Suprapubic skin (tissue), 4 donors: ENCODE results near the gene EPHA6. TPM values are rescaled to one million over a fixed set of nuclear protein-coding genes. Genes with fewer than 3 reads are reported as not detected.

Experiments used
- DNase-seq, 2 donors: peaks; one replicate each; pipeline ENCODE4 v3.0.0-alpha.2; 2019; ENCODE audit warnings: low spot score in 2 of 2
- H3K27ac ChIP-seq: fragments of 200-600 bp; sonication (generic); one replicate; pipeline ENCODE4 v1.5.1; 2019
- H3K27me3 ChIP-seq: fragments of 200-600 bp; sonication (generic); one replicate; pipeline ENCODE4 v1.5.1; 2019
- H3K36me3 ChIP-seq: fragments of 200-600 bp; sonication (generic); one replicate; pipeline ENCODE4 v1.5.1; 2019
- H3K4me1 ChIP-seq: fragments of 200-600 bp; sonication (generic); one replicate; pipeline ENCODE4 v1.5.1; 2019
- H3K4me3 ChIP-seq: fragments of 200-600 bp; sonication (generic); one replicate; pipeline ENCODE4 v1.5.1; 2019; ENCODE audit warnings: mild to moderate bottlenecking
- H3K9me3 ChIP-seq: fragments of 200-600 bp; sonication (generic); one replicate; pipeline ENCODE4 v1.5.1; 2019
- EP300 ChIP-seq: sonication (generic); formaldehyde crosslinking; IDR thresholded peaks from one replicate; pipeline ENCODE4 v1.6.1; 2017; ENCODE audit warnings: antibody characterized with exemption
- POLR2A ChIP-seq, 2 donors: fragments of 450-650 bp; IDR thresholded peaks; one replicate each; pipeline ENCODE4 v1.6.1; 2017; ENCODE audit warnings: antibody characterized with exemption in 2 of 2, mild to moderate bottlenecking in 2 of 2, moderate library complexity in 2 of 2
- POLR2AphosphoS5 ChIP-seq, 3 donors: sonication (generic); formaldehyde crosslinking; IDR thresholded peaks; one replicate each; pipeline ENCODE4 v1.6.1; 2017; ENCODE audit warnings: antibody characterized with exemption in 3 of 3
- WGBS: methylation state at CpG from one replicate; pipeline ENCODE4 v1.1.5; 2018; 5-methylcytosine and 5-hydroxymethylcytosine counted together
- total RNA-seq, 4 donors: library from RNA; depleted of rRNA; stranded (reverse); fragments of >200 nt; gene quantifications; one replicate each; pipeline ENCODE4 v1.1.0, GENCODE V29; 2016
- TF ChIP-seq, protein P1 (sequence below), 2 donors: fragments of 200-600 bp in 1 of 2; fragments of 450-650 bp in 1 of 2; sonication (generic) in 1 of 2; IDR thresholded peaks; one replicate each; pipeline ENCODE4 v1.5.1; 2016 to 2019; ENCODE audit warnings: antibody characterized with exemption in 2 of 2, mild to moderate bottlenecking in 1 of 2, moderate library complexity in 1 of 2

Gene EPHA6
- total RNA-seq, 4 donors from 2014 or later = not detected

DNA sequence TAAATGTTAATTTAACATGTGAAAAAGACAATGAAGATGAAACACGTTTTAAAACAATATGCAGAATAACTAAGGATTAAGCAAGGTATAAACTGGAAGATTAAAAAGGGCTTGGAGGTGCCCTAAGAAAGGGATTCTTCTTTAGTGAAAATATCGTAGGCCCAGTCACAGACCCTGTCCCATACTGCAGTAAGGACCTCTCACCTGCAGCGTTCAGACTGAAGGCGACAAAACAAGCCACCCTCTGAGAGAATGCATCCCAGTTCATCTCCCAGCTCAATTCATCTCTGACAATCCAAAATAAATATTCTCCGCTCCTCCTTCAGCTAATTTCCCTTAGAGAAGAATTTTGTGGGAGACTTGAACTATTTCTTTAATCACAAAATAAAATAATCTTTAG, 847.9 kb downstream of the EPHA6 start:
- Histone ChIP-seq H3K36me3 (no peaks in the 10 kb centered on the region), H3K9me3 (no peaks in the 10 kb centered on the region), H3K27ac (no peak overlapping the region), H3K27me3 (no peaks in the 10 kb centered on the region), H3K4me1 (no peaks in the 10 kb centered on the region), H3K4me3 (no peak overlapping the region)
- 69% methylated on average over 5 of the region's 5 CpGs for WGBS
- no peak for DNase-seq
- no peak for TF ChIP-seq POLR2AphosphoS5 (IDR thresholded peaks at IDR 0.05)
- no peak for TF ChIP-seq POLR2A (IDR thresholded peaks at IDR 0.05)
- TF ChIP-seq, protein P1, sequence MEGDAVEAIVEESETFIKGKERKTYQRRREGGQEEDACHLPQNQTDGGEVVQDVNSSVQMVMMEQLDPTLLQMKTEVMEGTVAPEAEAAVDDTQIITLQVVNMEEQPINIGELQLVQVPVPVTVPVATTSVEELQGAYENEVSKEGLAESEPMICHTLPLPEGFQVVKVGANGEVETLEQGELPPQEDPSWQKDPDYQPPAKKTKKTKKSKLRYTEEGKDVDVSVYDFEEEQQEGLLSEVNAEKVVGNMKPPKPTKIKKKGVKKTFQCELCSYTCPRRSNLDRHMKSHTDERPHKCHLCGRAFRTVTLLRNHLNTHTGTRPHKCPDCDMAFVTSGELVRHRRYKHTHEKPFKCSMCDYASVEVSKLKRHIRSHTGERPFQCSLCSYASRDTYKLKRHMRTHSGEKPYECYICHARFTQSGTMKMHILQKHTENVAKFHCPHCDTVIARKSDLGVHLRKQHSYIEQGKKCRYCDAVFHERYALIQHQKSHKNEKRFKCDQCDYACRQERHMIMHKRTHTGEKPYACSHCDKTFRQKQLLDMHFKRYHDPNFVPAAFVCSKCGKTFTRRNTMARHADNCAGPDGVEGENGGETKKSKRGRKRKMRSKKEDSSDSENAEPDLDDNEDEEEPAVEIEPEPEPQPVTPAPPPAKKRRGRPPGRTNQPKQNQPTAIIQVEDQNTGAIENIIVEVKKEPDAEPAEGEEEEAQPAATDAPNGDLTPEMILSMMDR (IDR thresholded peaks at IDR 0.05) = no peak
- TF ChIP-seq EP300 = no peak

DNA sequence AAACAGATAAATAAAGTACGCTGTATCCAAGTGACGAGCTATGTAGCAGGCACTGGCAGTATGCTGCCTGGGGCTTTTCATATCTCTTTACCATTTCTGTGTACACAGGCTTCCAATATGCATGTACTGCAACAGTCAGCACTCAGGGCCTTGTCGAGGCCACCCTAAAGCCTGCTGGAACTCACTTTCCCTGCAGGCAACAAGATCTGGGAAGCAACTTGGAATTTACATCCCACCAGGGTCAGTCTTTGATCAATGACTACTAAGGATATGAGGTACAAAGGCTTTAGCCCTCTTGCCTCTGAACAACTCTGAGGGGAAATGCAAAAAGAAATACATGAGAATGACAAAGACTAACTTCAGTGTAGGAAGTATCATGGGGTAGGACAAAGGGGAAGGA, 848.4 kb downstream of the EPHA6 start:
- 59% methylated on average over 3 of the region's 3 CpGs for WGBS
- H3K36me3 ChIP-seq = no peaks in the 10 kb centered on the region
- H3K9me3 ChIP-seq = no peaks in the 10 kb centered on the region
- TF ChIP-seq EP300 (no peak), POLR2AphosphoS5 (IDR thresholded peaks at IDR 0.05) (no peak), POLR2A (IDR thresholded peaks at IDR 0.05) (no peak)
- TF ChIP-seq, protein P1 (IDR thresholded peaks at IDR 0.05) = no peak
- H3K27me3 ChIP-seq = no peaks in the 10 kb centered on the region
- DNase-seq = no peak
- H3K4me3 ChIP-seq = no peak overlapping the region
- no peak overlapping the region for H3K27ac ChIP-seq
- no peaks in the 10 kb centered on the region for H3K4me1 ChIP-seq

DNA sequence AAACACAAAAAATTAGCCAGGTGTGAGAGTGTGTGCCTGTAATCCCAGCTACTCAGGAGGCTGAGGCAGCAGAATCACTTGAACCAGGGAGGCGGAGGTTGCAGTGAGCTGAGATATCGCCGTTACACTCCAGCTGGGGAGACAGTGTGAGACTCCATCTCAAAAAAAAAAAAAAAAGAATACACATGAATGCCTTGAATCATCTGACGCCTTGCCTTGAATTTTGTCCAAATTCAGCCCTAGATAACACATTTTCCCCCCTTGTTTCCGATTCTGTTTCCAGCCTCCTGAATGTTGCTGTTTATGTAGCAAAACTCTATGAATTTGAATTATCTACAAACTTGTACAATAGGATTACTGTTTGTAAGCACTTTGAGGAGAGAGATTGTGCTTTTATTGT, 851.5 kb downstream of the EPHA6 start:
- Histone ChIP-seq H3K27ac (no peak overlapping the region), H3K4me1 (no peaks in the 10 kb centered on the region), H3K27me3 (no peaks in the 10 kb centered on the region), H3K4me3 (no peak overlapping the region), H3K36me3 (no peaks in the 10 kb centered on the region), H3K9me3 (no peaks in the 10 kb centered on the region)
- WGBS = 93% methylated on average over 5 of the region's 5 CpGs
- no peak for DNase-seq
- TF ChIP-seq POLR2AphosphoS5 (IDR thresholded peaks at IDR 0.05) = no peak
- no peak for TF ChIP-seq EP300
- TF ChIP-seq, protein P1 (IDR thresholded peaks at IDR 0.05) = no peak
- no peak for TF ChIP-seq POLR2A (IDR thresholded peaks at IDR 0.05)

DNA sequence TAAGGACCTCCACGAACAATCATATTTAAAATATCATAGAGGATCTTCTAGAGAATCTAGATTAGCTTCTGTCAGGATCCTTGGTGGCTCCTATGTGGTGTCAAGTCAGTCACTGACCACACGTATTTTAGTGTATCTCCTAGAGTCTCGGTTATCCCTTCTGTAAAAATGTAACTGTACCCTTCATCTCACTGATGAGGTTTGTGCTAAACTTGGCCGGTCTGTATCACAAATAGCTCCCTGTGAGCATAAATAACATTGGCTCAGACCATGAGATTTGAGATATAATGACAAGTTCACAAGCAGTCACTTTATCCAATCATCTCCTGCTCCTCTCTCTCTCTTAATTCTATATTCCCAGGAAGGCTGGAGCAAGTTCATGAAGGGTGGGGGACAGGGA, 856.6 kb downstream of the EPHA6 start:
- H3K4me1 ChIP-seq = no peaks in the 10 kb centered on the region
- no peaks in the 10 kb centered on the region for H3K9me3 ChIP-seq
- no peak overlapping the region for H3K27ac ChIP-seq
- DNase-seq = no peak
- H3K27me3 ChIP-seq = no peaks in the 10 kb centered on the region
- WGBS = 80% methylated on average over 4 of the region's 4 CpGs
- no peaks in the 10 kb centered on the region for H3K36me3 ChIP-seq
- TF ChIP-seq, protein P1 (IDR thresholded peaks at IDR 0.05) = no peak
- TF ChIP-seq EP300 (no peak), POLR2A (IDR thresholded peaks at IDR 0.05) (no peak), POLR2AphosphoS5 (IDR thresholded peaks at IDR 0.05) (no peak)
- no peak overlapping the region for H3K4me3 ChIP-seq

DNA sequence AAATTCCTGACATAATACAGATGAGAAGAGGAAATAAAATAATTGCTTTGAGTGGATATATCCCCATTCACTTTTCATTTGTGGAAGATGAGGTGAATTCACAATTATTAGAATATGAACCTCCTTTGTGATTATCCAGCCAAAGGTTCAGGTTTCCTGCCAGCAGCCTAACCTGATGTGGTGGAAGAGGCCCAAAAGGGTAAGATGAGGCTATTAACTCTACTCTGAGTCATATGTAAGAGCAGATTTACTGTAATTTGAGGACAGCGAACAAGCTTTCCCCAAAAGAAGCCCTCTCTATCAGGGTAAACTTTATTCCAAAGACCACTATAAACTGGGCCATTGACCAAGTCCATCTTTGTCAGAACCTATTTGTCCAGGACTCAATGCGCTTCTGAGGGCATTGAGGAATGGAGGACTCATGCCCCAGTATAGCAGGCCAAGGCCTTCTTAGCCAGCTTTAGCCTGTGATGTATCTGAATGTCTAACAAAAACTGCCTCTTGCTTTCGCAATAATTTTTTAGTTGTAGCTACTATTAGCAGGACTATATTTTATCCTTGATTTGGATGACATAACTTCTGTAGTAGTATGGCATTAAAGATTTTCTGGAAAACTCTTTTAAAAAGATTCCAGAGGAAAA, 859.1 kb downstream of the EPHA6 start:
- TF ChIP-seq, protein P1 (IDR thresholded peaks at IDR 0.05) = no peak
- TF ChIP-seq EP300 (no peak), POLR2AphosphoS5 (IDR thresholded peaks at IDR 0.05) (no peak), POLR2A (IDR thresholded peaks at IDR 0.05) (no peak)
- 88% methylated on average over 3 of the region's 3 CpGs for WGBS
- Histone ChIP-seq H3K9me3 (no peaks in the 10 kb centered on the region), H3K4me1 (no peaks in the 10 kb centered on the region), H3K27me3 (no peaks in the 10 kb centered on the region), H3K36me3 (no peaks in the 10 kb centered on the region), H3K4me3 (no peak overlapping the region), H3K27ac (no peak overlapping the region)
- DNase-seq = no peak
